Measurements from ENCODE around the gene RS1.

RS1 gene

DNA sequence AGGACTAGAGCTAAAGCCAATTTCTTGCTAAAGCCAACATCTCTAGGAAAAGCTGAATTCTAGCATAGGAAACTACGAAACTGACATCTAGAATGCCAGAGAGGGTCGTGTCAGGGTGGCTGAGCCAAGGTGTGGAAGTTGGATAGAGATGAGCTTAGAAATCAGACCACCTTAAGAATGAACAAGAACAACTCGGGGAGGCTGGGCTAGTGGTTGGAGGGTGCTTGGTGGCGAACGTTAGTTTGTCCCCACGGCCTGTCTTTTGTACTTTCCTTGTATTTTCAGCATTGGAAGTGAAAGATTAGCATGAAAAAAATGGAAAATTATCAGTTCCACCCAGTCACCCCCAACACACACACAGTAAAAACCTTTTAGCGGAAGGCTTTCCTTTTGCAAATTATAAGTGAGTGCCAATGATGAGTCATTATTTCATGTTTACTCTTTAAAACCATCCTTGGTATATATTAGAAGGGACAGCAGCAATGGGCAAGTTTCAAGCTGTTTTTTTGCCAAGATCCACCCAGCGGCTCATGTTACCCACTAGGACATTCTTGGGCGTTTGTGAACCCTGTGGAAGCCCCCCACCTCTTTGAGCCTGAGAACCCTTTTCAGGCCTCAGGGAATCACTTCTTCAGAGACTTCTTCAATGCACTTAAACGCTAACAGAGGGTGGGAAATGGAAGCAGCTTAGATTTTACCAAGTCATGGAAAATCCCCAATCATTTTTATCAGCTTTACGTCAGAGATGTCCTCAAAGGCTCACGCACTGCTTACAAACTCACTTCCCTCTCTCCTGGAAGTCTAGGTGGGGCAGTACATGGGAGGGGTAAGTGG is 30.7 kb upstream of the RS1 start:
- intact Hi-C loops (cut with DNase I; ENCODE audit: low total_unique reads): no loop called here
- Histone ChIP-seq H3K27ac (no peak overlapping the region), H3K4me3 (no peak overlapping the region)

GRCh38 chrX:18701621-18702361 is 29.9 kb upstream of the RS1 start:
- Histone ChIP-seq H3K36me3 (no peaks in the 10 kb centered on the region), H3K27me3 (no peaks in the 10 kb centered on the region), H3K9me3 (no peaks in the 10 kb centered on the region), H3K4me3 (no peak overlapping the region), H3K27ac (no peak overlapping the region), H3K4me1 (peaks cover 0 to 19% (median 3%) of the 10 kb centered on the region in 4 donors)
- intact Hi-C loops (cut with DNase I; ENCODE audit: low total_unique reads): no loop called here
- peak in 1 of 2 donors; percentile 38 for DNase-seq
- TF ChIP-seq, protein P1, sequence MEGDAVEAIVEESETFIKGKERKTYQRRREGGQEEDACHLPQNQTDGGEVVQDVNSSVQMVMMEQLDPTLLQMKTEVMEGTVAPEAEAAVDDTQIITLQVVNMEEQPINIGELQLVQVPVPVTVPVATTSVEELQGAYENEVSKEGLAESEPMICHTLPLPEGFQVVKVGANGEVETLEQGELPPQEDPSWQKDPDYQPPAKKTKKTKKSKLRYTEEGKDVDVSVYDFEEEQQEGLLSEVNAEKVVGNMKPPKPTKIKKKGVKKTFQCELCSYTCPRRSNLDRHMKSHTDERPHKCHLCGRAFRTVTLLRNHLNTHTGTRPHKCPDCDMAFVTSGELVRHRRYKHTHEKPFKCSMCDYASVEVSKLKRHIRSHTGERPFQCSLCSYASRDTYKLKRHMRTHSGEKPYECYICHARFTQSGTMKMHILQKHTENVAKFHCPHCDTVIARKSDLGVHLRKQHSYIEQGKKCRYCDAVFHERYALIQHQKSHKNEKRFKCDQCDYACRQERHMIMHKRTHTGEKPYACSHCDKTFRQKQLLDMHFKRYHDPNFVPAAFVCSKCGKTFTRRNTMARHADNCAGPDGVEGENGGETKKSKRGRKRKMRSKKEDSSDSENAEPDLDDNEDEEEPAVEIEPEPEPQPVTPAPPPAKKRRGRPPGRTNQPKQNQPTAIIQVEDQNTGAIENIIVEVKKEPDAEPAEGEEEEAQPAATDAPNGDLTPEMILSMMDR (IDR thresholded peaks at IDR 0.05): no peak

More for the DNA sequence above, 30.7 kb upstream of the RS1 start:
- H3K4me1 ChIP-seq: peaks cover 0 to 19% (median 3%) of the 10 kb centered on the region in 4 donors
- H3K36me3 ChIP-seq: no peaks in the 10 kb centered on the region
- H3K9me3 ChIP-seq: no peaks in the 10 kb centered on the region
- TF ChIP-seq, protein P1 (IDR thresholded peaks at IDR 0.05): no peak
- H3K27me3 ChIP-seq: no peaks in the 10 kb centered on the region
- DNase-seq: no peak

- intact Hi-C loops (cut with DNase I; ENCODE audit: low total_unique reads): no loop called here
Measured at GRCh38 chrX:18698737-18699650, 27.1 kb upstream of the RS1 start.

DNA sequence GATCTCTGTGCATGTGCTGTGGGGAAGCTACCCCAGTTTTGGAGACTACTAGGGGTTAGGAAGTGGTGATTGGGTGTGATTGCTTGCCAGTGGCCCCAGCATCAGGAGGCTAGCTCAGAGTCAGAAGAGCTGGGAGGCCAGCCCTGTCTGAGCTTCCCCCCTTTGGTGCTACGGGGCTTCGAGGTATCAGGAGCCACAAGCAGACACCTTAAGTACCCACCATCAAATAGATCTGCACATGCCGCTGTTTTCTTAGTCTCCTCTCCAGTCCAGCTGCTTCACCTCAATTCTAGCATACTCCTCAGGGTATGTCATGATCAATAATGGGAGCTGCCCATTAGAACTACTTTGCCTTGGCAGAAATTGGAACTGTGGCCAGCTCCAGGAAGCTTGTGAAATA is 24.7 kb upstream of the RS1 start:
- H3K27ac ChIP-seq: no peak overlapping the region
- peaks cover 0 to 6% (median 0%) of the 10 kb centered on the region in 4 donors for H3K4me1 ChIP-seq
- no peaks in the 10 kb centered on the region for H3K36me3 ChIP-seq
- no peak overlapping the region for H3K4me3 ChIP-seq
- no peaks in the 10 kb centered on the region for H3K27me3 ChIP-seq
- intact Hi-C loops (cut with DNase I; ENCODE audit: low total_unique reads): no loop called here
- TF ChIP-seq, protein P1 (IDR thresholded peaks at IDR 0.05): no peak
- H3K9me3 ChIP-seq: no peaks in the 10 kb centered on the region
- DNase-seq: no peak

More at GRCh38 chrX:18698737-18699650, 27.1 kb upstream of the RS1 start:
- Histone ChIP-seq H3K27me3 (no peaks in the 10 kb centered on the region), H3K4me1 (peaks cover 0 to 19% (median 3%) of the 10 kb centered on the region in 4 donors), H3K27ac (no peak overlapping the region), H3K4me3 (no peak overlapping the region), H3K36me3 (no peaks in the 10 kb centered on the region), H3K9me3 (no peaks in the 10 kb centered on the region)
- no peak for DNase-seq
- TF ChIP-seq, protein P1 (IDR thresholded peaks at IDR 0.05): no peak

- TF ChIP-seq, protein P1 (IDR thresholded peaks at IDR 0.05): no peak
- intact Hi-C loops (cut with DNase I; ENCODE audit: low total_unique reads): no loop called here
Measured at GRCh38 chrX:18692541-18692940, 20.6 kb upstream of the RS1 start.

More at GRCh38 chrX:18692541-18692940, 20.6 kb upstream of the RS1 start:
- Histone ChIP-seq H3K4me3 (no peak overlapping the region), H3K36me3 (no peaks in the 10 kb centered on the region), H3K9me3 (no peaks in the 10 kb centered on the region), H3K4me1 (no peaks in the 10 kb centered on the region), H3K27me3 (no peaks in the 10 kb centered on the region), H3K27ac (no peak overlapping the region)
- DNase-seq: no peak

Measured in tibial artery (tissue), 4 donors.